Calu3 (cell line): Measurements from ENCODE around the gene EEF1AKMT1. TPM values are rescaled to one million over a fixed set of nuclear protein-coding genes. Genes with fewer than 3 reads are reported as not detected.

ENCODE experiments used
- BruUV-seq: library from RNA; stranded (reverse); fragments of 400-500 nt; replicated peaks from 2 replicates; lab custom pipeline; 2021; lab: Mats Ljungman, UMichigan
- CTCF ChIA-PET: fragments of 300-600 bp; sonication (Branson Sonifier 250); formaldehyde crosslinking; loops from one replicate; lab custom pipeline; 2022; ENCODE audit warnings: antibody characterized with exemption; lab: Charles Lee
- DNase-seq: peaks from one replicate; pipeline ENCODE4 v3.0.0; 2022
- H3K27ac Mint-ChIP-seq: one replicate; pipeline ENCODE4 v1.8.0; 2022; ENCODE audit warnings: mixed read lengths; ENCODE audit not compliant: unreplicated experiment
- H3K27me3 Mint-ChIP-seq: one replicate; pipeline ENCODE4 v1.8.0; 2022; ENCODE audit warnings: mixed read lengths; ENCODE audit not compliant: unreplicated experiment
- H3K36me3 Mint-ChIP-seq: one replicate; pipeline ENCODE4 v1.8.0; 2022; ENCODE audit warnings: mild to moderate bottlenecking, moderate library complexity, mixed read lengths; ENCODE audit not compliant: insufficient read depth, unreplicated experiment
- H3K4me1 Mint-ChIP-seq: one replicate; pipeline ENCODE4 v1.8.0; 2022; ENCODE audit warnings: mild to moderate bottlenecking, low read depth, mixed read lengths; ENCODE audit not compliant: unreplicated experiment
- H3K4me3 Mint-ChIP-seq: one replicate; pipeline ENCODE4 v1.8.0; 2022; ENCODE audit warnings: mild to moderate bottlenecking, low read depth, moderate library complexity, mixed read lengths; ENCODE audit not compliant: unreplicated experiment
- H3K9me3 Mint-ChIP-seq: one replicate; pipeline ENCODE4 v1.8.0; 2022; ENCODE audit warnings: low read depth, mixed read lengths; ENCODE audit not compliant: unreplicated experiment
- intact Hi-C: fragments of 100-400 bp; cut with micrococcal nuclease; formaldehyde crosslinking; loops from one replicate; pipeline ENCODE4 v1.10.0; 2022; ENCODE audit not compliant: unreplicated experiment
- total RNA-seq: library from RNA; stranded (reverse); gene quantifications from 2 replicates; pipeline ENCODE4 v1.2.3, GENCODE V29; 2022
- TF ChIP-seq, protein P1 (sequence below): fragments of 200-600 bp; IDR thresholded peaks from one replicate; pipeline ENCODE4 v1.8.0; 2022; ENCODE audit warnings: antibody characterized with exemption; ENCODE audit not compliant: unreplicated experiment

Gene EEF1AKMT1
- total RNA-seq, 1 experiment from 2014 or later: 6.0 TPM

DNA sequence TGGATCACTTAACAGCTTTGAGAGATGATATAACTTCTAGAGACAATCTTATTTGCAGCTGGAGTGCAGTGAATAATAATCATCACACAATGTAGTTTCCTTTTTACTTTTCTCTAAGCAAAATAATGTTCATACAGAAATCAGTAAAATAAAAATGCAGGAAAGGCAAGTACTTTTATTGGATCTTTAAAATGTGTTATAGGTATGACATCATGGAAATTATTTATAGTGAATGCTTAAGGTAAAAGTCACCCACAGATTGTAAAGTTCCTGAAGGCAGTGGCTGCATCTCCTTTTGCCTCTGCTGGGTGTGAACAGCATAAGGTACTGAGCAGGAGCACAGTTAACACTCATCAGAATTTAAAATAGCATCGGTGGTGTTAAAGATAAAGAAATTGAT is 87.6 kb downstream of the EEF1AKMT1 start:
- CTCF ChIA-PET: interaction anchor here (0.6 kb wide), 2 partner anchors 18 to 57 kb away, joined by 3 read pairs; no protein-coding TSS in a partner anchor
- H3K27ac Mint-ChIP-seq: no peak overlapping the region
- H3K36me3 Mint-ChIP-seq: no peaks in the 10 kb centered on the region
- H3K27me3 Mint-ChIP-seq: no peaks in the 10 kb centered on the region
- no peak overlapping the region for H3K4me3 Mint-ChIP-seq
- no peaks in the 10 kb centered on the region for H3K9me3 Mint-ChIP-seq
- intact Hi-C loops: no loop called here
- TF ChIP-seq, protein P1, sequence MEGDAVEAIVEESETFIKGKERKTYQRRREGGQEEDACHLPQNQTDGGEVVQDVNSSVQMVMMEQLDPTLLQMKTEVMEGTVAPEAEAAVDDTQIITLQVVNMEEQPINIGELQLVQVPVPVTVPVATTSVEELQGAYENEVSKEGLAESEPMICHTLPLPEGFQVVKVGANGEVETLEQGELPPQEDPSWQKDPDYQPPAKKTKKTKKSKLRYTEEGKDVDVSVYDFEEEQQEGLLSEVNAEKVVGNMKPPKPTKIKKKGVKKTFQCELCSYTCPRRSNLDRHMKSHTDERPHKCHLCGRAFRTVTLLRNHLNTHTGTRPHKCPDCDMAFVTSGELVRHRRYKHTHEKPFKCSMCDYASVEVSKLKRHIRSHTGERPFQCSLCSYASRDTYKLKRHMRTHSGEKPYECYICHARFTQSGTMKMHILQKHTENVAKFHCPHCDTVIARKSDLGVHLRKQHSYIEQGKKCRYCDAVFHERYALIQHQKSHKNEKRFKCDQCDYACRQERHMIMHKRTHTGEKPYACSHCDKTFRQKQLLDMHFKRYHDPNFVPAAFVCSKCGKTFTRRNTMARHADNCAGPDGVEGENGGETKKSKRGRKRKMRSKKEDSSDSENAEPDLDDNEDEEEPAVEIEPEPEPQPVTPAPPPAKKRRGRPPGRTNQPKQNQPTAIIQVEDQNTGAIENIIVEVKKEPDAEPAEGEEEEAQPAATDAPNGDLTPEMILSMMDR: no peak
- no peak for DNase-seq
- H3K4me1 Mint-ChIP-seq: no peaks in the 10 kb centered on the region
- no TSS peak for BruUV-seq

DNA sequence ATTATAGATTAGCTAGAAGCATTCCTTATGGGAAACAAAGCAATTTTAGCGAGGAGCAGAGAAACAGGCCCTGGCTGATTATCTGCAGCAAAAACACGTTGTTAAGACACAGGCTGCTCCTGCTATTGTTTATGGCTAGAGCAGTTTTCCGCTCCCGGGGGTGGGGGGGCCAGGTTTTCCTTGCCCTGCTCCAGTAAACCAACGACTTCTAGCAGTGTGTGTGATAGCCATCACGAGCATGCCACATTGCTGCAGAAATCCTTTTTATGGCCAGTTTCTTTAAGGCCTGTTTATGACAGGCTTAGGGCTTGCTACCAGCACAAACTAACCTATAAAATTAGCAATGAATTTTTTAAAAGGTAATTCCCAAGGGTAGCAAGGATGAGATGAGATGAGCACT is 88.7 kb downstream of the EEF1AKMT1 start:
- no peak for DNase-seq
- TF ChIP-seq, protein P1: no peak
- Mint-ChIP-seq H3K36me3 (no peaks in the 10 kb centered on the region), H3K27me3 (no peaks in the 10 kb centered on the region), H3K4me1 (no peaks in the 10 kb centered on the region), H3K4me3 (no peak overlapping the region), H3K9me3 (no peaks in the 10 kb centered on the region), H3K27ac (no peak overlapping the region)
- no TSS peak for BruUV-seq
- intact Hi-C loops: no loop called here
- CTCF ChIA-PET: no interaction called here

DNA sequence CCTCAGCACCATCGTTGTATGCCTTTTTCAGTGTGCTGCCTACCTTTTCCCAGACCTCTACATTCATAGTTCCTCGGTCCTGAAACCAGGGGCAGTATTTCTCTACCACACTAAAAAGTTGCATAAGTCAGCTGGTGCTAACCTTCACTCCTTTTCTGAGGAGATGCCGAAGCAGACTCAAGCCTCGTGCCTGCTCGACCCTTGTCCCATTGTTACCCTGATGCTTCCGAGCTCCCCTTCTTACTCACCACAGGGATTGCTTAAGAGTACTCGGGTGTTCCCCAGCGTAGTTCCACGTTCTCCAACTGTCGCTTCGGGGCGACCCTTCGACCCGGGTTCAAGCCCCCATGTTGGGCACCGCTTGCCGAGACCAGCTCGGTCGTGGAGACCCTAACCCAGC is 89.2 kb downstream of the EEF1AKMT1 start:
- intact Hi-C loops: no loop called here
- no peaks in the 10 kb centered on the region for H3K4me1 Mint-ChIP-seq
- H3K4me3 Mint-ChIP-seq: no peak overlapping the region
- H3K27ac Mint-ChIP-seq: no peak overlapping the region
- no TSS peak for BruUV-seq
- DNase-seq: no peak
- CTCF ChIA-PET: no interaction called here
- H3K36me3 Mint-ChIP-seq: no peaks in the 10 kb centered on the region
- no peaks in the 10 kb centered on the region for H3K9me3 Mint-ChIP-seq
- TF ChIP-seq, protein P1: no peak
- no peaks in the 10 kb centered on the region for H3K27me3 Mint-ChIP-seq

DNA sequence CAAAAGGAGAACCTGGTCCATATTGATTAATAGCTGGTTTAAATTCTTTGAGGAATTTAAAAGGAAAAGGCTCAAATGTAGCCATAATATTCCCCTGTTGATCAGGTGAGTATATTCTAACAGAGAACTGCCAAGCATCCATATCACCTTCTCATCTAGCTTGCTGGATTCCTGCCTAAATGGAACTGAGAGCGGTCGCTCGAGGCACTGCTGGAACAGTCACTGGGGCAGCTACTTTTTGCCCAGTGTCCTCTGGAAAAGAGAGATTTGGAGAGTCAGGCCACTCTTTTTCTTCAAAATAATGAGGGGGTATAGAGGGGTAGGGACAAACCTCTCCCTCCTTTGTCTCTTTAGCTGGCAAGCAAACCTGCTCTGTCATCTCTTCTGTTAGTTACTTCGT is 89.7 kb downstream of the EEF1AKMT1 start:
- Mint-ChIP-seq H3K9me3 (no peaks in the 10 kb centered on the region), H3K36me3 (no peaks in the 10 kb centered on the region), H3K4me1 (no peaks in the 10 kb centered on the region), H3K27ac (no peak overlapping the region), H3K27me3 (no peaks in the 10 kb centered on the region), H3K4me3 (no peak overlapping the region)
- CTCF ChIA-PET: no interaction called here
- intact Hi-C loops: no loop called here
- BruUV-seq: no TSS peak
- DNase-seq: no peak
- TF ChIP-seq, protein P1: no peak
